Mucosa of rectum (tissue), 2 donors: Measurements from ENCODE around the gene LGR6.
"Not testable (repeated sequence)": the region's sequence is repeated elsewhere in the genome, so short reads cannot be mapped to it uniquely, and the experiment has no call there.

Experiments used
- H3K27ac ChIP-seq, 2 donors: one replicate each; pipeline ENCODE4 v1.7.0; 2013; ENCODE audit warnings: inconsistent platforms in 2 of 2, low read depth in 2 of 2, low read length in 2 of 2
- H3K27me3 ChIP-seq, 2 donors: one replicate each; pipeline ENCODE4 v1.7.0; 2013; ENCODE audit warnings: low read length in 2 of 2; ENCODE audit not compliant: control insufficient read depth in 2 of 2, insufficient read depth in 2 of 2
- H3K36me3 ChIP-seq, 2 donors: one replicate each; pipeline ENCODE4 v1.7.0; 2013; ENCODE audit warnings: low read length in 2 of 2; ENCODE audit not compliant: control insufficient read depth in 2 of 2, insufficient read depth in 2 of 2
- H3K4me1 ChIP-seq, 2 donors: one replicate each; pipeline ENCODE4 v1.7.0; 2013; ENCODE audit warnings: low read length in 2 of 2, mild to moderate bottlenecking in 1 of 2; ENCODE audit not compliant: control insufficient read depth in 2 of 2, insufficient read depth in 2 of 2
- H3K4me3 ChIP-seq, 2 donors: one replicate each; pipeline ENCODE4 v1.7.0; 2013; ENCODE audit warnings: low read length in 2 of 2
- H3K9ac ChIP-seq, 2 donors: one replicate each; pipeline ENCODE4 v1.7.0; 2013; ENCODE audit warnings: low read length in 2 of 2, low read depth in 1 of 2, mild to moderate bottlenecking in 1 of 2
- H3K9me3 ChIP-seq, 2 donors: one replicate each; pipeline ENCODE4 v1.7.0; 2013; ENCODE audit warnings: low read length in 2 of 2; ENCODE audit not compliant: control insufficient read depth in 2 of 2
- donor health status: healthy.
- donor health status: Normal muscosa, but diverticular disease.

LGR6 gene

GRCh38 chr1:202248861-202249260 is 55.3 kb downstream of the LGR6 start:
- H3K27me3 ChIP-seq, result no peaks in the 10 kb centered on the region
- H3K4me1 ChIP-seq, result no peaks in the 10 kb centered on the region

GRCh38 chr1:202249436-202249835 is 55.8 kb downstream of the LGR6 start:
- no peaks in the 10 kb centered on the region for H3K4me1 ChIP-seq
- no peaks in the 10 kb centered on the region for H3K36me3 ChIP-seq
- H3K9me3 ChIP-seq, result no peaks in the 10 kb centered on the region
- H3K27me3 ChIP-seq, result no peaks in the 10 kb centered on the region
- H3K27ac ChIP-seq, result no peak overlapping the region
- H3K9ac ChIP-seq, result no peak overlapping the region
- H3K4me3 ChIP-seq, result no peak overlapping the region

More at GRCh38 chr1:202248861-202249260, 55.3 kb downstream of the LGR6 start:
- no peak overlapping the region for H3K4me3 ChIP-seq
- no peak overlapping the region for H3K9ac ChIP-seq
- no peak overlapping the region for H3K27ac ChIP-seq
- H3K9me3 ChIP-seq, result no peaks in the 10 kb centered on the region
- no peaks in the 10 kb centered on the region for H3K36me3 ChIP-seq

GRCh38 chr1:202249846-202250245 is 56.2 kb downstream of the LGR6 start:
- Histone ChIP-seq H3K4me1 (no peaks in the 10 kb centered on the region), H3K36me3 (no peaks in the 10 kb centered on the region), H3K4me3 (no peak overlapping the region), H3K9me3 (no peaks in the 10 kb centered on the region), H3K9ac (no peak overlapping the region), H3K27ac (no peak overlapping the region), H3K27me3 (no peaks in the 10 kb centered on the region)

- no peaks in the 10 kb centered on the region for H3K27me3 ChIP-seq
- H3K27ac ChIP-seq, result no peak overlapping the region
- no peak overlapping the region for H3K4me3 ChIP-seq
- H3K4me1 ChIP-seq, result no peaks in the 10 kb centered on the region
- H3K9me3 ChIP-seq, result no peaks in the 10 kb centered on the region
- H3K9ac ChIP-seq, result no peak overlapping the region
- no peaks in the 10 kb centered on the region for H3K36me3 ChIP-seq
These were observed 57.4 kb downstream of the LGR6 start for GRCh38 chr1:202250982-202251381.

GRCh38 chr1:202251424-202252256 is 58.0 kb downstream of the LGR6 start:
- Histone ChIP-seq H3K36me3 (no peaks in the 10 kb centered on the region), H3K9me3 (no peaks in the 10 kb centered on the region), H3K27ac (no peak overlapping the region), H3K9ac (no peak overlapping the region), H3K27me3 (no peaks in the 10 kb centered on the region), H3K4me3 (no peak overlapping the region), H3K4me1 (no peaks in the 10 kb centered on the region)

- Histone ChIP-seq H3K9ac (no peak overlapping the region), H3K9me3 (no peaks in the 10 kb centered on the region), H3K4me3 (no peak overlapping the region), H3K27ac (no peak overlapping the region), H3K36me3 (no peaks in the 10 kb centered on the region), H3K27me3 (no peaks in the 10 kb centered on the region), H3K4me1 (no peaks in the 10 kb centered on the region)
These were observed 58.7 kb downstream of the LGR6 start for GRCh38 chr1:202252271-202252670.

GRCh38 chr1:202254454-202255252 is 61.1 kb downstream of the LGR6 start:
- H3K27me3 ChIP-seq, result no peaks in the 10 kb centered on the region

GRCh38 chr1:202255343-202255742 is 61.7 kb downstream of the LGR6 start:
- no peak overlapping the region for H3K9ac ChIP-seq
- no peaks in the 10 kb centered on the region for H3K4me1 ChIP-seq
- no peak overlapping the region for H3K27ac ChIP-seq
- H3K9me3 ChIP-seq, result no peaks in the 10 kb centered on the region
- H3K4me3 ChIP-seq, result no peak overlapping the region
- H3K36me3 ChIP-seq, result no peaks in the 10 kb centered on the region
- H3K27me3 ChIP-seq, result no peaks in the 10 kb centered on the region

More at GRCh38 chr1:202254454-202255252, 61.1 kb downstream of the LGR6 start:
- Histone ChIP-seq H3K9me3 (no peaks in the 10 kb centered on the region), H3K36me3 (no peaks in the 10 kb centered on the region), H3K4me1 (no peaks in the 10 kb centered on the region), H3K27ac (no peak overlapping the region), H3K9ac (no peak overlapping the region), H3K4me3 (no peak overlapping the region)

- H3K4me1 ChIP-seq, result no peaks in the 10 kb centered on the region
These were observed 66.1 kb downstream of the LGR6 start for GRCh38 chr1:202259705-202260104.

GRCh38 chr1:202261209-202261958 is 67.8 kb downstream of the LGR6 start:
- not testable (repeated sequence) for H3K36me3 ChIP-seq, H3K9me3 ChIP-seq, H3K4me1 ChIP-seq, H3K9ac ChIP-seq, H3K27ac ChIP-seq, H3K4me3 ChIP-seq, H3K27me3 ChIP-seq

More at GRCh38 chr1:202259705-202260104, 66.1 kb downstream of the LGR6 start:
- Histone ChIP-seq H3K9ac (no peak overlapping the region), H3K9me3 (no peaks in the 10 kb centered on the region), H3K36me3 (no peaks in the 10 kb centered on the region), H3K27ac (no peak overlapping the region), H3K27me3 (peaks cover 0 to 6% of the 10 kb centered on the region in 2 donors), H3K4me3 (no peak overlapping the region)
